Common myeloid progenitor, CD34-positive (primary cell): ENCODE measurements around the gene PTPRN2.
"Not testable (repeated sequence)": the region's sequence is repeated elsewhere in the genome, so short reads cannot be mapped to it uniquely, and the experiment has no call there.

Experiments used
- CTCF ChIA-PET: fragments of 350-600 bp; sonication (Branson Sonifier 250); formaldehyde crosslinking; loops from one replicate; lab custom pipeline; 2021; ENCODE audit warnings: antibody characterized with exemption; lab: Charles Lee
- POLR2A ChIA-PET: fragments of 350-600 bp; sonication (Branson Sonifier 250); formaldehyde crosslinking; loops from one replicate; lab custom pipeline; 2021; ENCODE audit warnings: antibody characterized with exemption; lab: Charles Lee
- DNase-seq, 3 donors: peaks; one replicate each; pipeline versions ENCODE4 v3.0.0 to v3.0.0-alpha.2; 2013
- H3K27ac ChIP-seq, 2 experiments: 1 replicate in 1 of 2; 2 replicates in 1 of 2; pipeline ENCODE4 v1.7.0; 2013; ENCODE audit warnings: inconsistent platforms in 2 of 2, low read length in 2 of 2, mild to moderate bottlenecking in 2 of 2, low read depth in 1 of 2, moderate library complexity in 1 of 2; ENCODE audit not compliant: severe bottlenecking in 2 of 2, insufficient read depth in 1 of 2, poor library complexity in 1 of 2
- H3K27me3 ChIP-seq, 5 experiments: replicated peaks in 2 of 5; 1 replicate in 3 of 5; 2 replicates in 2 of 5; pipeline versions ENCODE4 v1.6.1 to v1.7.0; 2013; ENCODE audit warnings: low read length in 4 of 5, mild to moderate bottlenecking in 2 of 5, moderate library complexity in 2 of 5, inconsistent platforms in 1 of 5; ENCODE audit not compliant: insufficient read depth in 5 of 5, control insufficient read depth in 4 of 5
- H3K36me3 ChIP-seq, 4 experiments: 1 replicate in 2 of 4; 2 replicates in 2 of 4; pipeline versions ENCODE4 v1.6.1 to v1.7.0; 2013; ENCODE audit warnings: low read length in 3 of 4, control low read depth in 1 of 4, mild to moderate bottlenecking in 1 of 4; ENCODE audit not compliant: control insufficient read depth in 4 of 4, insufficient read depth in 4 of 4
- H3K4me1 ChIP-seq, 4 experiments: 1 replicate in 3 of 4; 2 replicates in 1 of 4; pipeline versions ENCODE4 v1.6.1 to v1.7.1; 2013; ENCODE audit warnings: low read length in 3 of 4, mild to moderate bottlenecking in 3 of 4, control low read depth in 1 of 4, inconsistent platforms in 1 of 4, moderate library complexity in 1 of 4; ENCODE audit not compliant: control insufficient read depth in 4 of 4, insufficient read depth in 4 of 4; ENCODE audit errors: control extremely low read depth in 1 of 4
- H3K4me3 ChIP-seq, 7 experiments: 1 replicate in 4 of 7; 2 replicates in 3 of 7; pipeline versions ENCODE4 v1.5.1 to v1.7.0; 2013; ENCODE audit warnings: mild to moderate bottlenecking in 7 of 7, low read length in 6 of 7, moderate library complexity in 6 of 7, inconsistent platforms in 2 of 7, low read depth in 2 of 7, control low read depth in 1 of 7; ENCODE audit not compliant: insufficient read depth in 4 of 7, control insufficient read depth in 1 of 7; ENCODE audit errors: extremely low read depth in 1 of 7
- H3K9me3 ChIP-seq, 5 experiments: 1 replicate in 4 of 5; 2 replicates in 1 of 5; pipeline versions ENCODE4 v1.6.1 to v1.7.1; 2013; ENCODE audit warnings: low read length in 4 of 5, mild to moderate bottlenecking in 2 of 5, inconsistent platforms in 1 of 5, low read depth in 1 of 5, moderate library complexity in 1 of 5; ENCODE audit not compliant: control insufficient read depth in 4 of 5, insufficient read depth in 2 of 5; ENCODE audit errors: control extremely low read depth in 1 of 5
- WGBS: methylation state at CpG from one replicate; pipeline ENCODE4 v1.1.5; 2013; ENCODE audit not compliant: insufficient coverage; 5-methylcytosine and 5-hydroxymethylcytosine counted together

PTPRN2 gene

DNA sequence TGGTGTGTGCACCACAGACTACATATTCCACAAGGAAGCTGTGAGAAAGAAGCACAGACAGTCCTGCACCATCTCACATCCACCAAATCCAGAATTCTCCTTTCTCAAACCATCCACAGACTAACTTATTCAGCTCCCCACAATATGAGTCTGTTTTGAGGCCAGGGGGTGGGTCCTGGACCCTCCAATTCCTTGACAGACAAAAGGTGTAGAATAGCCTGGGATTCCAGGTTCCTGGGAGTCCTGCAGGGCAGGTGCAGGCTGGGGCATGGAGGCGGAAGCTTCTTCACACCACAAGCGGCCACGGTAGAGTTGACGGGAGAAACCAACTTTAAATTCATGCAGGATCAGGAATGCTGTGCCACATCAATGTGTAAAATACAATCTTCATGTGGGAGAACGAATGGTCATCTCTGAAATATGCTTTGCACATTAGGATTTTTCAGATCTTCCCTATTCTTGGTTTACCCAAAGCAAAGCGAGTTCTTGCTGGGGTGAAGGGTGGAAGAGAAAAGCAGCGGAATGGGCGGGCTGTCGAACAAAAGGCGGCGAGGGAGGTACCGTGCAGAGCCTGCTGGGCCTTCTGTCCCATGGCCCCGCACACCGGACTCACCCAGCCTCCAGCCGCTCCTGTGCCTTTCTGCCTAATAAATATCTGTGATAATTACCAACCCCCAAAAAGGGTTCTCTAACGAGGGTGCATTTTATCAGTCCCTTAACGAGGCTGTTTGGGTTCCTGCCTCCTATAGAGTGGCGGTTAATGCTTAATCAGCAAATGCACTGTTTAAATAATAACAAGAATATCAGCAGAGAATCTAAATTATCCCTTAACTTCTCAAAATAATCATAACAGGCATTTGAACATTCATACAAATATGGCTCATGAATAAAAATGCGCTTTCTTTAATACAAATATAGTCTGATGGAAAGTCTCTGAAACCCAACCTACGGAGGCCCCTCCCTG, 736.9 kb downstream of the PTPRN2 start:
- no peak overlapping the region for H3K27ac ChIP-seq
- CTCF ChIA-PET, result no interaction called here

DNA sequence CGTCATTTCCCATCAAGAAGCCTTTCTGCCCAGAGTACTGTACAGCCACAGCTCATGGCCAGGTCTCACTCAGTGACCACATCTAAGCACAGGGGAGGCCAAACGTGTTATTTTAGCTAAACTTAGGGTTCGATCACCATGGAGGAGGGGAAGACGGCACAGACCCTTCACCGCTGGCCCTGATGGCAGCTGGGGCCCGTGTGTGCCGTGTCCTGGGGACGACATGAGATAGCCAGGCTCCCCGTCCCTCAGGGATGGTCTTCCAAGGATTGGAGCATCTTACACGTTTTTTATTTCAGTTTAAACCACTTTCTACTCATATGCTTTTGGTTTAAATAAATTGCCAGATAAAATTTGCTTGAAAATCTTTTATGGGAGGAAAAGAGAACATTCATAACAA, 737.9 kb downstream of the PTPRN2 start:
- Histone ChIP-seq H3K27ac (no peak overlapping the region), H3K36me3 (no peaks in the 10 kb centered on the region), H3K9me3 (no peaks in the 10 kb centered on the region), H3K4me1 (peaks cover 4 to 28% (median 17%) of the 10 kb centered on the region in 4 experiments), H3K4me3 (no peak overlapping the region), H3K27me3 (peaks cover 0 to 4% (median 0%) of the 10 kb centered on the region in 5 experiments)
- no peak for DNase-seq
- ChIA-PET POLR2A (no interaction called here), CTCF (no interaction called here)
- 100% methylated on average over 8 of the region's 10 CpGs for WGBS

More for the DNA sequence above, 736.9 kb downstream of the PTPRN2 start:
- Histone ChIP-seq H3K4me3 (peak overlapping the region in 3 of 7 experiments; percentile 41 to 69 (median 42)), H3K4me1 (peaks cover 4 to 38% (median 23%) of the 10 kb centered on the region in 4 experiments), H3K9me3 (no peaks in the 10 kb centered on the region), H3K36me3 (no peaks in the 10 kb centered on the region), H3K27me3 (peaks cover 0 to 4% (median 0%) of the 10 kb centered on the region in 5 experiments)
- POLR2A ChIA-PET, result no interaction called here
- DNase-seq, result no peak
- 94% methylated on average over 17 of the region's 20 CpGs for WGBS

DNA sequence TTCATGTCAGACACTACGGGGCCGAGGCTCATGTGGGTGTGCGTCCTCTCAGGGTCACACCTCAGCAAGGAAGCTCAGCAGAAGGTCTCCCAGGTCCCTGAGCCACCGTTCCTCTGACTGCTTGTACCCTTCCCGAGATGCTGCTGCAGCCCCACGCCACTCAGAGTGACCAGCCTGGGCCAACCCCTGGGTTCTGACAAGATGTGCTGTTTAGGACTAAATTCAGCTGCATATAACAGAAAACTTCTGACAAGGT, 738.4 kb downstream of the PTPRN2 start:
- no peak for DNase-seq
- H3K4me3 ChIP-seq, result no peak overlapping the region
- no peaks in the 10 kb centered on the region for H3K9me3 ChIP-seq
- WGBS, result 89% methylated on average over 6 of the region's 6 CpGs
- ChIA-PET CTCF (no interaction called here), POLR2A (no interaction called here)
- no peaks in the 10 kb centered on the region for H3K36me3 ChIP-seq
- H3K27me3 ChIP-seq, result peaks cover 0 to 4% (median 0%) of the 10 kb centered on the region in 5 experiments
- no peak overlapping the region for H3K27ac ChIP-seq
- peaks cover 4 to 23% (median 13%) of the 10 kb centered on the region in 4 experiments for H3K4me1 ChIP-seq

DNA sequence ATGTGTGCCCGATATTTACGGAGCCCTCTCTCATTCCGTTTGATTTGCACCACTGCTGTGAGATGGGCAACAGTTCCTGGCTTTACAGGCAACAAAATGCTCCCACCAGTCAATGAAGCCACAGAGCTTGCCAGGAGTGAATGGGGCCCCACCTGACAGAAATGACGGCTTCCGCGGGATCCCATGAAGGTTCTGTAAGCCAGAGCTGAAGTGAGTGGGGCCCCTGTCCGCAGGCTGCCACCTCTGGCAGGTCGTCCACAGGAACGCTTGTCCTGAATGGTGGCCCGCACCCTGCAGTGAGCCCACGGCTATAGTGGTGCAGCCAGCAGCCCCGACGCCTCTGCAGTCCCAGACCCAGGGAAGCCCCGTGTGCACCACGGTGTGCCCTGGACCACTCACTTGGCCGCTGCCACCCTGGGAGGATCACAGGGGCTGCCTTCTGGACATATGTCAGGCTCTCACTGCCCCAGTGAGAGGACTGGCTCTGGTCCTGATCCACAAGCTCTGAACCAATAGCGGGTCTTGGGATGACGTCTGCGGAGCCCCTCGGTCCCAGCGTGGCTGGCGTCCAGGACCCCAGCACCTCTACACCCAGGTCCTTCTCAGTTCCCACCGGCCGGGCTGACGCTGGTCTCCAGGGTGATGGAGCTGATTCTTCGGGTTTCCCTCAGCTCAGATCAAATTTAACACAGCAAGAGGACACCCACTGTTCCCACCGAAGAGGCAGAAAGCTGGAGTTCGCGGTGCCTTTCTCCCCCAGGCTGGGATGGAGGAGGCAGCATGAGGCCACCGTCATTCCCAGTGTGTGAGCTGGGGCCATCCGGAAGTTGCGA, 738.9 kb downstream of the PTPRN2 start:
- no peaks in the 10 kb centered on the region for H3K9me3 ChIP-seq
- no peak overlapping the region for H3K4me3 ChIP-seq
- 96% methylated on average over 31 of the region's 32 CpGs for WGBS
- H3K4me1 ChIP-seq, result peaks cover 4 to 18% (median 7%) of the 10 kb centered on the region in 4 experiments
- no peak overlapping the region for H3K27ac ChIP-seq
- H3K27me3 ChIP-seq, result peaks cover 0 to 4% (median 0%) of the 10 kb centered on the region in 5 experiments
- ChIA-PET CTCF (no interaction called here), POLR2A (no interaction called here)
- H3K36me3 ChIP-seq, result no peaks in the 10 kb centered on the region
- DNase-seq, result no peak

DNA sequence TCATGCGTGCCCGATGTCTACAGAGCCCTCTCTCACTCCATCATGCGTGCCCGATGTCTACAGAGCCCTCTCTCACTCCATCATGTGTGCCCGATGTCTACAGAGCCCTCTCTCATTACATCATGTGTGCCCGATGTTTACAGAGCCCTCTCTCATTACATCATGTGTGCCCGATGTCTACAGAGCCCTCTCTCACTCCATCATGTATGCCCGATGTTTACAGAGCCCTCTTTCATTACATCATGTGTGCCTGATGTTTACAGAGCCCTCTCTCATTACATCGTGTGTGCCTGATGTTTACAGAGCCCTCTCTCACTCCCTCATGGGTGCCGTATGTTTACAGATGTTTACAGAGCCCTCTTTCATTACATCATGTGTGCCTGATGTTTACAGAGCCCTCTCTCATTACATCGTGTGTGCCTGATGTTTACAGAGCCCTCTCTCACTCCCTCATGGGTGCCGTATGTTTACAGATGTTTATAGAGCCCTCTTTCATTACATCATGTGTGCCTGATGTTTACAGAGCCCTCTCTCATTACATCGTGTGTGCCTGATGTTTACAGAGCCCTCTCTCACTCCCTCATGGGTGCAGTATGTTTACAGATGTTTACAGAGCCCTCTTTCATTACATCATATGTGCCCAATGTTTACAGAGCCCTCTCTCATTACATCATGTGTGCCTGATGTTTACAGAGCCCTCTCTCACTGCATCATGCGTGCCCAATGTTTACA, 739.7 kb downstream of the PTPRN2 start:
- peaks cover 0 to 11% (median 6%) of the 10 kb centered on the region in 4 experiments for H3K4me1 ChIP-seq
- POLR2A ChIA-PET, DNase-seq, CTCF ChIA-PET, H3K27ac ChIP-seq, H3K4me3 ChIP-seq, H3K9me3 ChIP-seq, H3K36me3 ChIP-seq, H3K27me3 ChIP-seq: not testable (repeated sequence)
- 85% methylated on average over 8 of the region's 14 CpGs for WGBS

DNA sequence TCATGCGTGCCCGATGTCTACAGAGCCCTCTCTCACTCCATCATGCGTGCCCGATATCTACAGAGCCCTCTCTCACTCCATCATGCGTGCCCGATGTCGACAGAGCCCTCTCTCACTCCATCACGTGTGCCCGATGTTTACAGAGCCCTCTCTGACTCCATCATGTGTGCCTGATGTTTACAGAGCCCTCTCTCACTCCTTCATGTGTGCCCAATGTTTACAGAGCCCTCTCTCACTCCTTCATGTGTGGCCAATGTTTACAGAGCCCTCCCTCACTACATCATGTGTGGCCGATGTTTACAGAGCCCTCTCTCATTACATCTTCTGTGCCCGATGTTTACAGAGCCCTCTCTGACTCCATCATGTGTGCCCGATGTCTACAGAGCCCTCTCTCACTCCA, 740.9 kb downstream of the PTPRN2 start:
- H3K4me3 ChIP-seq, POLR2A ChIA-PET, H3K9me3 ChIP-seq: not testable (repeated sequence)

More for the DNA sequence above, 740.9 kb downstream of the PTPRN2 start:
- CTCF ChIA-PET, DNase-seq, H3K27me3 ChIP-seq, H3K27ac ChIP-seq, H3K4me1 ChIP-seq, H3K36me3 ChIP-seq: not testable (repeated sequence)
- WGBS, result 97% methylated on average over 6 of the region's 12 CpGs
